Stimulated activated memory B cell treated with anti-CD40 and anti-IgM and Interleukin-4, amounts not matched to agents 10 μg/mL and 1 μg/mL and 100 μg/mL, for 72 hours (primary cell): ENCODE measurements around the gene MIX23.
"Not testable (repeated sequence)": the region's sequence is repeated elsewhere in the genome, so short reads cannot be mapped to it uniquely, and the experiment has no call there.

Experiments
- ATAC-seq: fragments of 150-1000 bp; cut with Tn5 transposase; 2 replicates; pipeline ENCODE4 v1.10.0; 2021
- H3K27ac Mint-ChIP-seq: one replicate; pipeline ENCODE4 v1.8.0; 2022; ENCODE audit warnings: mild to moderate bottlenecking, mixed read lengths
- H3K27me3 Mint-ChIP-seq: one replicate; pipeline ENCODE4 v1.8.0; 2022; ENCODE audit warnings: mixed read lengths
- H3K36me3 Mint-ChIP-seq: one replicate; pipeline ENCODE4 v1.8.0; 2022; ENCODE audit warnings: mixed read lengths
- H3K4me1 Mint-ChIP-seq: one replicate; pipeline ENCODE4 v1.8.0; 2022; ENCODE audit warnings: mixed read lengths
- H3K4me3 Mint-ChIP-seq: one replicate; pipeline ENCODE4 v1.8.0; 2022; ENCODE audit warnings: mild to moderate bottlenecking, moderate library complexity, mixed read lengths
- H3K9me3 Mint-ChIP-seq: one replicate; pipeline ENCODE4 v1.8.0; 2022; ENCODE audit warnings: mixed read lengths

MIX23 gene

GRCh38 chr3:122374034-122374433 lies 9.0 kb downstream of the MIX23 start:
- H3K36me3 Mint-ChIP-seq: peaks cover 43% of the 10 kb centered on the region
- peaks cover 12% of the 10 kb centered on the region for H3K4me1 Mint-ChIP-seq
- H3K27me3 Mint-ChIP-seq: no peaks in the 10 kb centered on the region
- ATAC-seq: no peak
- H3K9me3 Mint-ChIP-seq: no peaks in the 10 kb centered on the region
- no peak overlapping the region for H3K4me3 Mint-ChIP-seq
- no peak overlapping the region for H3K27ac Mint-ChIP-seq

DNA sequence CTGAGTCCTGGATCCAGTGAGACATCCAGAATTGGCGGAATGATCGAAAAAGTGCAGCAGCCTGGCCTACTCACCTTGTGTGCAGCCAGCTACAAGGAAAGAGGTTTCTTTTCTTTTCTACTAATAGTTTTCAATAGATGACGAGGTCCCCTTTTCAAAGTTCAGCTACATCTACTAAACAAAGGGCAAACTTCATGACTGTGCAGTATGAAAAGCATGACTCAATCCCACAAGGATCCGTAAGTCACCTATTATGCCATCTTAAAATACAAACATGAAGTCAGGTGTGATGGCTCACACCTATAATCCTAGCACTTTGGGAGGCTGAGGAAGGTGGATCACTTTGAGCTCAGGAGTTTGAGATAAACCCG lies 16.7 kb downstream of the MIX23 start:
- H3K36me3 Mint-ChIP-seq: peaks cover 51% of the 10 kb centered on the region
- no peak for ATAC-seq
- no peaks in the 10 kb centered on the region for H3K9me3 Mint-ChIP-seq
- H3K4me3 Mint-ChIP-seq: no peak overlapping the region
- no peaks in the 10 kb centered on the region for H3K27me3 Mint-ChIP-seq
- H3K4me1 Mint-ChIP-seq: no peaks in the 10 kb centered on the region
- H3K27ac Mint-ChIP-seq: no peak overlapping the region

GRCh38 chr3:122365582-122366378 lies 17.3 kb downstream of the MIX23 start:
- not testable (repeated sequence) for H3K9me3 Mint-ChIP-seq, ATAC-seq, H3K27me3 Mint-ChIP-seq, H3K4me3 Mint-ChIP-seq, H3K4me1 Mint-ChIP-seq, H3K27ac Mint-ChIP-seq
- H3K36me3 Mint-ChIP-seq: peaks cover 46% of the 10 kb centered on the region

DNA sequence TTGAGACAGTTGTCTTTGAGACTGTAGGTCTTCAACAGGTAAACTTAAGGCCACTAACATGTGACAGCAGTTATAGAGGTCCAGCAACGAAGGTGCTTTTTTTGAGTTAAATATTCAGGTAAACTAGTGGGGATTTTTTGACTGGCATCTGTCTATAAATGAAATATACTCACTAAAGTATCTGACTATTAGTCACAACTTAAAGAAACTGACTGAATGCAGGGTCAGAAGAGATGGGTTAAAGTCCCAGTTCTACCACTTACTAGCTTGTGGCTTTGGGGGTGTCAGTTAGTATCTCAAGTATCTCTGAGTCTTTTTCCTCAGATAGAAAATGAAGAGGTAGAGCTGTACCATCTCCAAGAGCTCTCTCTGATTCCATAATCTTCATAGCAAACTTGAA lies 18.0 kb downstream of the MIX23 start:
- no peak for ATAC-seq

GRCh38 chr3:122364490-122364889 lies 18.5 kb downstream of the MIX23 start:
- Mint-ChIP-seq H3K36me3 (peaks cover 49% of the 10 kb centered on the region), H3K27ac (no peak overlapping the region)

More for the DNA sequence above, 18.0 kb downstream of the MIX23 start:
- no peak overlapping the region for H3K4me3 Mint-ChIP-seq
- H3K9me3 Mint-ChIP-seq: no peaks in the 10 kb centered on the region
- no peaks in the 10 kb centered on the region for H3K27me3 Mint-ChIP-seq
- no peak overlapping the region for H3K27ac Mint-ChIP-seq
- H3K36me3 Mint-ChIP-seq: peaks cover 50% of the 10 kb centered on the region
- no peaks in the 10 kb centered on the region for H3K4me1 Mint-ChIP-seq

GRCh38 chr3:122362026-122362425 lies 21.0 kb downstream of the MIX23 start:
- no peaks in the 10 kb centered on the region for H3K9me3 Mint-ChIP-seq
- H3K27me3 Mint-ChIP-seq: no peaks in the 10 kb centered on the region
- H3K27ac Mint-ChIP-seq: no peak overlapping the region
- H3K4me1 Mint-ChIP-seq: no peaks in the 10 kb centered on the region
- ATAC-seq: no peak
- peaks cover 53% of the 10 kb centered on the region for H3K36me3 Mint-ChIP-seq
- H3K4me3 Mint-ChIP-seq: no peak overlapping the region

More at GRCh38 chr3:122364490-122364889, 18.5 kb downstream of the MIX23 start:
- Mint-ChIP-seq H3K4me3 (no peak overlapping the region), H3K9me3 (no peaks in the 10 kb centered on the region), H3K4me1 (no peaks in the 10 kb centered on the region), H3K27me3 (no peaks in the 10 kb centered on the region)
- no peak for ATAC-seq

DNA sequence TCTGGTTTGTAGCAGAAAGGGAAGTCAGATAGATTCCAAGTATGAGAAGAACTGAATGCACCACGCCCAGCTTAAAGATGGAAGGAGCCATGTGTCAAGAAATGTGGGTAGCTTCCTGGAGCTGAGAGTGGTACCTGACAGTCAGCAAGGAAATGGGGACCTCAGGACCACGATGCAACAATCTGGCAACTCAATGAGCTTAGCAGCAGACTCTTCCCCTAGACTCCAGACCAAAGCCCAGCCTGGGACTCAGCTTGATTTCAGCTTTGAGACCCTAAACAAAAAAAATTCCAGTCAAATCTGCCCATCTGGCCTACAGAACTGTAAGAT lies 24.4 kb downstream of the MIX23 start:
- Mint-ChIP-seq H3K27ac (no peak overlapping the region), H3K4me1 (no peaks in the 10 kb centered on the region), H3K27me3 (no peaks in the 10 kb centered on the region), H3K36me3 (peaks cover 39% of the 10 kb centered on the region), H3K4me3 (no peak overlapping the region), H3K9me3 (no peaks in the 10 kb centered on the region)
- ATAC-seq: no peak

- Mint-ChIP-seq H3K27me3 (no peaks in the 10 kb centered on the region), H3K36me3 (peaks cover 33% of the 10 kb centered on the region), H3K9me3 (no peaks in the 10 kb centered on the region), H3K4me1 (no peaks in the 10 kb centered on the region), H3K4me3 (no peak overlapping the region), H3K27ac (no peak overlapping the region)
- no peak for ATAC-seq
Observed at GRCh38 chr3:122357828-122358702, 25.0 kb downstream of the MIX23 start.

DNA sequence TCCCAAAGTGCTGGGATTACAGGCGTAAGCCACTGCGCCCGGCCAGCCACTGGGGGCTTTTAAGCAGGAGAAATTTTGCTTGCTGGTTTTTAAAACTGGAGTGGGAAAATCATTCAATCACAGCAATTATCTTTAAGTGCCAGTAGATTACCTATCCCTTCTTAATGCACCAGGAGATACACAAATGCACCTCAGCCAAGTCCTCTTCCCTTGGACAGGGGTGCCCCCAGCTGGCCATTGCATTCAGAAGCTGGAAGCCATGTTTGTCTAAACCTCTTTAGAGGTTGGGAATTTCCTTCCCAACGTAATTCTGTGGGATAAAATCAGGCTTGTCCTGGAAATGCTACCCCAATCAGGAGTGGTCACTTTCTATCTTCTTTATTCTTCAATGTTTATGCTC lies 26.6 kb downstream of the MIX23 start:
- H3K27me3 Mint-ChIP-seq: no peaks in the 10 kb centered on the region
- ATAC-seq: peak; percentile 60
- no peak overlapping the region for H3K4me3 Mint-ChIP-seq
- no peaks in the 10 kb centered on the region for H3K4me1 Mint-ChIP-seq
- no peaks in the 10 kb centered on the region for H3K9me3 Mint-ChIP-seq
- no peak overlapping the region for H3K27ac Mint-ChIP-seq
- peaks cover 26% of the 10 kb centered on the region for H3K36me3 Mint-ChIP-seq

DNA sequence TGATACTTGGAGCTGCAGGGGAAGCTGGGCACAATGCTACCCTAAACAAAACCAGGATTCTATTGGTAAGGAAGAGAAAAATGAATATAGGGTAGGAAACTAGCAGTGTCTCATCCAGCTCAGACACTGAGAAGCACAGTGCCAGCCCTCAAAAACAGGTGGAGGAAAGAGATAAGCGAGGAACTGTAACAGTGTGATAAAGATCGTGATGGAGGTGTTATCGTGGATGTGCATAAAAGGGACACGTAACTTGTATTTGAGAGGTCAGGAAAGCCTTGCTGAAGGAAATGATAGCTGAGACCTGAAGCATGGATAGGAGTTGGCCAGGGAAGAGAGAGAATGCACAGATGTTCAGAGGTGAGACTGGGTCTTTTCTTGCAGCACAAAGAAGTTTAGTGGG lies 27.4 kb downstream of the MIX23 start:
- no peaks in the 10 kb centered on the region for H3K4me1 Mint-ChIP-seq
- no peak for ATAC-seq
- no peaks in the 10 kb centered on the region for H3K9me3 Mint-ChIP-seq
- H3K4me3 Mint-ChIP-seq: no peak overlapping the region
- H3K27ac Mint-ChIP-seq: no peak overlapping the region
- H3K27me3 Mint-ChIP-seq: no peaks in the 10 kb centered on the region
- H3K36me3 Mint-ChIP-seq: peaks cover 26% of the 10 kb centered on the region

- Mint-ChIP-seq H3K4me3 (no peak overlapping the region), H3K9me3 (no peaks in the 10 kb centered on the region), H3K27me3 (no peaks in the 10 kb centered on the region), H3K27ac (no peak overlapping the region), H3K36me3 (peaks cover 19% of the 10 kb centered on the region), H3K4me1 (no peaks in the 10 kb centered on the region)
- peak; percentile 56 for ATAC-seq
Observed at GRCh38 chr3:122353893-122354401, 29.1 kb downstream of the MIX23 start.

GRCh38 chr3:122353215-122353614 lies 29.8 kb downstream of the MIX23 start:
- peaks cover 11% of the 10 kb centered on the region for H3K36me3 Mint-ChIP-seq
- H3K4me1 Mint-ChIP-seq: no peaks in the 10 kb centered on the region
- H3K27me3 Mint-ChIP-seq: peaks cover 2% of the 10 kb centered on the region
- no peak overlapping the region for H3K27ac Mint-ChIP-seq
- no peak overlapping the region for H3K4me3 Mint-ChIP-seq
- H3K9me3 Mint-ChIP-seq: no peaks in the 10 kb centered on the region
- no peak for ATAC-seq

DNA sequence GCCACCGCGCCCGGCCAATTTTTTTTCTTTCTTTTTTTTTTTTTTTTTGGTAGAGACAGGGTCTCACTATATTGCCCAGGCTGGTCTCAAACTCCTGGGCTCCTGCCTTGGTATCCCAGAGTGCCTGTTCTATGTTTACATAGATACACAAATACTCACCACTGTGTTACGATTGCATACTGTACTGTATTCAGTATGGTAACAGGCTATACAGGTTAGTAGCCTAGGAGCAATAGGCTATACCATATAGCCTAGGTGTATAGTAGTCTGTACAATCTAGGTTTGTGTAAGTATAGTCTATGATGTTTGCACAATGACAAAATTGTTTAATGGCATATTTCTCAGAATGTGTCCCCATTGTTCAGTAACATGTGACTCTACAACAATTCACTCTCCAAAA lies 31.4 kb downstream of the MIX23 start:
- Mint-ChIP-seq H3K4me1 (no peaks in the 10 kb centered on the region), H3K4me3 (no peak overlapping the region), H3K27ac (no peak overlapping the region), H3K27me3 (peaks cover 12% of the 10 kb centered on the region), H3K9me3 (peaks cover 8% of the 10 kb centered on the region), H3K36me3 (peaks cover 6% of the 10 kb centered on the region)
- no peak for ATAC-seq

- no peak for ATAC-seq
Observed at GRCh38 chr3:122350814-122351418, 32.1 kb downstream of the MIX23 start.

DNA sequence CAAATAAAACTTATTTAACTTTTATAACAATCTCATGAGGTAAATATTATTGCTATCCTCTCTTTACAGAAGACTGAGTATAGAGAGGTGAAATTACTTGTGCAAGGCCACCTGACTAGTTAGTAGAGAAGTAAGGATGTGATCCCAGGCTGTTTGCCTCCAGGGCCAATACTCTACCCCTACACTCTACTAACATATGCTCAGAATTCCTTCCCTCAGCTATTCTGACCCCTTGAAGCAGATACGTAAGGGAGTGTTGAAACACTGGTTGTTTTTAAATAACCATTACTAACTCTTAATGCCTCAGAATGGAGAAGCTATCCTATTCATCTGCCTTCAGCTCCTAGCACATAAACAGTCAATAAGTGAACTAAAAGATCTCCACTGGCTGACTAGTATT lies 33.9 kb downstream of the MIX23 start:
- no peak for ATAC-seq
- Mint-ChIP-seq H3K36me3 (peaks cover 6% of the 10 kb centered on the region), H3K27ac (no peak overlapping the region), H3K9me3 (peaks cover 8% of the 10 kb centered on the region), H3K4me1 (no peaks in the 10 kb centered on the region), H3K27me3 (peaks cover 12% of the 10 kb centered on the region), H3K4me3 (no peak overlapping the region)

More at GRCh38 chr3:122350814-122351418, 32.1 kb downstream of the MIX23 start:
- H3K4me3 Mint-ChIP-seq: no peak overlapping the region
- no peaks in the 10 kb centered on the region for H3K4me1 Mint-ChIP-seq
- H3K9me3 Mint-ChIP-seq: peaks cover 8% of the 10 kb centered on the region
- peaks cover 6% of the 10 kb centered on the region for H3K36me3 Mint-ChIP-seq
- H3K27ac Mint-ChIP-seq: no peak overlapping the region
- H3K27me3 Mint-ChIP-seq: peaks cover 12% of the 10 kb centered on the region
